ENCODE measurements around the gene CHADL.

Gene CHADL

GRCh38 chr22:41256254-41257253, 15.8 kb upstream of the CHADL start:
- DNase-seq (ENCODE audit: low read depth in 2 of 3, low spot score in 2 of 3): no peak

GRCh38 chr22:41254230-41254629, 13.5 kb upstream of the CHADL start:
- no peak for DNase-seq (ENCODE audit: low read depth in 2 of 3, low spot score in 2 of 3)

GRCh38 chr22:41252365-41252764, 11.6 kb upstream of the CHADL start:
- no peak for DNase-seq (ENCODE audit: low read depth in 2 of 3, low spot score in 2 of 3)

GRCh38 chr22:41250127-41250526, 9.4 kb upstream of the CHADL start:
- no peak for DNase-seq (ENCODE audit: low read depth in 2 of 3, low spot score in 2 of 3)

GRCh38 chr22:41249442-41249841, 8.7 kb upstream of the CHADL start:
- no peak for DNase-seq (ENCODE audit: low read depth in 2 of 3, low spot score in 2 of 3)

GRCh38 chr22:41248758-41249157, 8.0 kb upstream of the CHADL start:
- DNase-seq (ENCODE audit: low read depth in 2 of 3, low spot score in 2 of 3): no peak

- no peak for DNase-seq (ENCODE audit: low read depth in 2 of 3, low spot score in 2 of 3)
Observed at GRCh38 chr22:41248314-41248713, 7.6 kb upstream of the CHADL start.

- DNase-seq (ENCODE audit: low read depth in 2 of 3, low spot score in 2 of 3): no peak
Observed at GRCh38 chr22:41247703-41248102, 7.0 kb upstream of the CHADL start.

- no peak for DNase-seq (ENCODE audit: low read depth in 2 of 3, low spot score in 2 of 3)
Observed at GRCh38 chr22:41245917-41246499, 5.3 kb upstream of the CHADL start.

GRCh38 chr22:41243361-41243760, 2.6 kb upstream of the CHADL start:
- no peak for DNase-seq (ENCODE audit: low read depth in 2 of 3, low spot score in 2 of 3)

- DNase-seq (ENCODE audit: low read depth in 2 of 3, low spot score in 2 of 3): no peak
Observed at GRCh38 chr22:41242396-41243117, 1.8 kb upstream of the CHADL start.

- DNase-seq (ENCODE audit: low read depth in 2 of 3, low spot score in 2 of 3): no peak
Observed at GRCh38 chr22:41241133-41241676, 474 bp upstream of the CHADL start.

GRCh38 chr22:41239443-41240128, 1.1 kb downstream of the CHADL start:
- no peak for DNase-seq (ENCODE audit: low read depth in 2 of 3, low spot score in 2 of 3)

GRCh38 chr22:41238570-41239442, 1.9 kb downstream of the CHADL start:
- DNase-seq (ENCODE audit: low read depth in 2 of 3, low spot score in 2 of 3): no peak

GRCh38 chr22:41237707-41238569, 2.8 kb downstream of the CHADL start:
- DNase-seq (ENCODE audit: low read depth in 2 of 3, low spot score in 2 of 3): peak; percentile 52 to 57 (median 52)

GRCh38 chr22:41237036-41237706, 3.6 kb downstream of the CHADL start:
- DNase-seq (ENCODE audit: low read depth in 2 of 3, low spot score in 2 of 3): no peak

GRCh38 chr22:41234815-41235695, 5.7 kb downstream of the CHADL start:
- DNase-seq (ENCODE audit: low read depth in 2 of 3, low spot score in 2 of 3): no peak

All from activated CD8-positive, alpha-beta memory T cell treated with anti-CD3 and anti-CD28 coated beads for 48 hours (primary cell).